Caco-2 (cell line): Measurements from ENCODE around the gene SPINT1. TPM values are rescaled to one million over a fixed set of nuclear protein-coding genes. Genes with fewer than 3 reads are reported as not detected.

Source experiments
- BruUV-seq: library from RNA; stranded (reverse); fragments of 400-500 nt; replicated peaks from 2 replicates; lab custom pipeline; 2021; lab: Mats Ljungman, UMichigan
- CTCF ChIA-PET: fragments of 300-600 bp; sonication (Branson Sonifier 250); formaldehyde crosslinking; loops from one replicate; lab custom pipeline; 2022; ENCODE audit warnings: antibody characterized with exemption; lab: Charles Lee
- POLR2A ChIA-PET: fragments of 300-600 bp; sonication (Branson Sonifier 250); formaldehyde crosslinking; loops from one replicate; lab custom pipeline; 2022; ENCODE audit warnings: antibody characterized with exemption; lab: Charles Lee
- DNase-seq, 2 experiments: peaks; one replicate each; pipeline versions ENCODE4 v3.0.0 to v3.0.0-alpha.2; 2020 to 2022
- H3K27me3 ChIP-seq: replicated peaks from 2 replicates; pipeline ENCODE4 v1.6.0; 2011; ENCODE audit warnings: low read length; ENCODE audit not compliant: control insufficient read depth, insufficient read depth
- H3K36me3 ChIP-seq: 2 replicates; pipeline ENCODE4 v1.5.1; 2011; ENCODE audit warnings: low read length; ENCODE audit not compliant: control insufficient read depth, insufficient read depth
- H3K4me1 ChIP-seq: fragments of 250-450 bp; sonication (Bioruptor Pico); 2 replicates; pipeline ENCODE4 v1.5.1; 2020; ENCODE audit warnings: mild to moderate bottlenecking
- H3K4me3 ChIP-seq: 2 replicates; pipeline ENCODE4 v1.5.1; 2011; ENCODE audit warnings: low read depth, mild to moderate bottlenecking, control low read depth, low read length
- H3K9me3 ChIP-seq: fragments of 250-450 bp; sonication (Bioruptor Pico); 2 replicates; pipeline ENCODE4 v1.5.1; 2020; ENCODE audit warnings: mild to moderate bottlenecking, moderate library complexity
- H3K27ac Mint-ChIP-seq: one replicate; pipeline ENCODE4 v1.8.0; 2022; ENCODE audit warnings: mixed read lengths; ENCODE audit not compliant: unreplicated experiment
- H3K27me3 Mint-ChIP-seq: one replicate; pipeline ENCODE4 v1.8.0; 2022; ENCODE audit warnings: mixed read lengths; ENCODE audit not compliant: insufficient read depth, unreplicated experiment
- H3K36me3 Mint-ChIP-seq: one replicate; pipeline ENCODE4 v1.8.0; 2022; ENCODE audit warnings: mild to moderate bottlenecking, mixed read lengths; ENCODE audit not compliant: insufficient read depth, unreplicated experiment
- H3K4me1 Mint-ChIP-seq: one replicate; pipeline ENCODE4 v1.8.0; 2022; ENCODE audit warnings: low read depth, mixed read lengths; ENCODE audit not compliant: unreplicated experiment
- H3K4me3 Mint-ChIP-seq: one replicate; pipeline ENCODE4 v1.8.0; 2022; ENCODE audit warnings: mild to moderate bottlenecking, moderate library complexity, mixed read lengths; ENCODE audit not compliant: unreplicated experiment
- H3K9me3 Mint-ChIP-seq: one replicate; pipeline ENCODE4 v1.8.0; 2022; ENCODE audit warnings: mixed read lengths; ENCODE audit not compliant: unreplicated experiment
- CTCF ChIP-seq, 2 experiments: fragments of 200-600 bp in 1 of 2; IDR thresholded peaks; 1 replicate in 1 of 2; 2 replicates in 1 of 2; pipeline versions ENCODE4 v1.5.1 to v1.8.0; 2011 to 2022; ENCODE audit warnings: antibody characterized with exemption in 1 of 2, control low read depth in 1 of 2, inconsistent platforms in 1 of 2, low read depth in 1 of 2, low read length in 1 of 2, mild to moderate bottlenecking in 1 of 2, moderate library complexity in 1 of 2; ENCODE audit not compliant: insufficient read depth in 1 of 2, severe bottlenecking in 1 of 2, unreplicated experiment in 1 of 2
- intact Hi-C: fragments of 100-400 bp; cut with micrococcal nuclease; formaldehyde crosslinking; loops from one replicate; pipeline ENCODE4 v1.10.0; 2022; ENCODE audit not compliant: unreplicated experiment
- total RNA-seq: library from RNA; stranded (reverse); gene quantifications from 2 replicates; pipeline ENCODE4 v1.2.3, GENCODE V29; 2022

The SPINT1 gene
- total RNA-seq, 1 experiment from 2014 or later = 305 TPM

- H3K27me3 ChIP-seq = no peaks in the 10 kb centered on the region
- H3K9me3 ChIP-seq = no peaks in the 10 kb centered on the region
- H3K4me3 Mint-ChIP-seq = peak within 1 kb of the TSS; percentile 68
- POLR2A ChIA-PET = interaction anchor here (0.6 to 1.7 kb wide), 17 partner anchors 12 to 309 kb away, joined by 3 to 17 read pairs (median 4); partner anchors contain the start of genes CCDC32, RAD51, SPINT1 and VPS18
- H3K9me3 Mint-ChIP-seq = no peaks in the 10 kb centered on the region
- peak; percentile 90 to 92 for DNase-seq
- BruUV-seq = TSS peak; percentile 22
- intact Hi-C loops = loop anchor here (1.0 kb wide), 1 partner anchor 20 kb away; the partner anchor contains the start of gene VPS18
- H3K36me3 ChIP-seq = no peaks in the 10 kb centered on the region
- peaks cover 8% of the 10 kb centered on the region for H3K4me1 Mint-ChIP-seq
- CTCF ChIA-PET = interaction anchor here (0.6 to 6.8 kb wide), 21 partner anchors 10 to 242 kb away, joined by 3 to 133 read pairs (median 6); partner anchors contain the start of genes DNAJC17, GCHFR, INO80 and RAD51
- peak within 1 kb of the TSS; percentile 88 for H3K4me3 ChIP-seq
- peak within 1 kb of the TSS; percentile 64 for H3K27ac Mint-ChIP-seq
- H3K27me3 Mint-ChIP-seq = no peaks in the 10 kb centered on the region
- TF ChIP-seq CTCF (IDR thresholded peaks at IDR 0.05; ENCODE audit: insufficient read depth in 1 of 2, low read depth in 1 of 2, low read length in 1 of 2, severe bottlenecking in 1 of 2, unreplicated experiment in 1 of 2) = peak in 1 of 2 experiments; percentile 59
- H3K36me3 Mint-ChIP-seq = no peaks in the 10 kb centered on the region
- peaks cover 15% of the 10 kb centered on the region for H3K4me1 ChIP-seq
These were observed 30.1 kb downstream of the SPINT1 start, which contains the start of gene RHOV for GRCh38 chr15:40873694-40874561. TSS of gene RHOV (minus strand) at chr15:40874234. CDS start at chr15:40874139, 95 bp downstream.

- Histone ChIP-seq H3K4me3 (no peak overlapping the region), H3K27me3 (no peaks in the 10 kb centered on the region), H3K36me3 (no peaks in the 10 kb centered on the region), H3K4me1 (peaks cover 15% of the 10 kb centered on the region), H3K9me3 (no peaks in the 10 kb centered on the region)
- Mint-ChIP-seq H3K9me3 (no peaks in the 10 kb centered on the region), H3K4me1 (peaks cover 8% of the 10 kb centered on the region), H3K4me3 (no peak overlapping the region), H3K27me3 (no peaks in the 10 kb centered on the region), H3K27ac (no peak overlapping the region), H3K36me3 (no peaks in the 10 kb centered on the region)
- BruUV-seq = no TSS peak
- intact Hi-C loops = no loop called here
- no peak for TF ChIP-seq CTCF (IDR thresholded peaks at IDR 0.05; ENCODE audit: insufficient read depth in 1 of 2, low read depth in 1 of 2, low read length in 1 of 2, severe bottlenecking in 1 of 2, unreplicated experiment in 1 of 2)
- ChIA-PET CTCF (interaction anchor here (1.4 kb wide), 1 partner anchor 16 kb away, joined by 4 read pairs; no protein-coding TSS in a partner anchor), POLR2A (interaction anchor here (0.6 kb wide), 1 partner anchor 161 kb away, joined by 3 read pairs; no protein-coding TSS in a partner anchor)
- no peak for DNase-seq
These were observed 32.3 kb downstream of the SPINT1 start for GRCh38 chr15:40875991-40876730.

GRCh38 chr15:40877694-40878093 is 33.8 kb downstream of the SPINT1 start:
- no peak overlapping the region for H3K4me3 Mint-ChIP-seq
- H3K36me3 ChIP-seq = no peaks in the 10 kb centered on the region
- intact Hi-C loops = no loop called here
- no peak overlapping the region for H3K4me3 ChIP-seq
- no peak overlapping the region for H3K27ac Mint-ChIP-seq
- no peak for DNase-seq
- no peak for TF ChIP-seq CTCF (IDR thresholded peaks at IDR 0.05; ENCODE audit: insufficient read depth in 1 of 2, low read depth in 1 of 2, low read length in 1 of 2, severe bottlenecking in 1 of 2, unreplicated experiment in 1 of 2)
- ChIA-PET CTCF (interaction anchor here (0.6 to 2.0 kb wide), 2 partner anchors 21 to 294 kb away, joined by 4 to 7 read pairs; no protein-coding TSS in a partner anchor), POLR2A (no interaction called here)
- no TSS peak for BruUV-seq
- no peaks in the 10 kb centered on the region for H3K9me3 Mint-ChIP-seq
- H3K4me1 Mint-ChIP-seq = peaks cover under 1% of the 10 kb centered on the region
- peaks cover 8% of the 10 kb centered on the region for H3K4me1 ChIP-seq
- no peaks in the 10 kb centered on the region; the same call in 1 of the 2 replicates for H3K9me3 ChIP-seq
- H3K27me3 Mint-ChIP-seq = no peaks in the 10 kb centered on the region
- no peaks in the 10 kb centered on the region for H3K27me3 ChIP-seq
- no peaks in the 10 kb centered on the region for H3K36me3 Mint-ChIP-seq
